Psoas muscle (tissue), 8 donors: ENCODE data around the gene B3GNT3. TPM values are rescaled to one million over a fixed set of nuclear protein-coding genes. Genes with fewer than 3 reads are reported as not detected.

ENCODE experiments used
- ATAC-seq, 4 donors: fragments of 200-7000 bp; cut with Tn5 transposase; one replicate each; pipeline ENCODE4 v1.9.1; 2020; ENCODE audit warnings: moderate library complexity in 3 of 4, mild to moderate bottlenecking in 2 of 4
- DNase-seq, 2 donors: peaks; one replicate each; pipeline ENCODE4 v3.0.0-alpha.2; 2020
- H3K27ac ChIP-seq: fragments of 200-600 bp; one replicate; pipeline ENCODE4 v1.8.0; 2022
- H3K27me3 ChIP-seq, 3 donors: fragments of 200-600 bp in 1 of 3; one replicate each; pipeline versions ENCODE4 v1.6.1 to v1.8.0; 2013 to 2022; ENCODE audit warnings: low read length in 2 of 3, mild to moderate bottlenecking in 2 of 3, moderate library complexity in 1 of 3; ENCODE audit not compliant: insufficient read depth in 3 of 3
- H3K36me3 ChIP-seq, 2 donors: fragments of 200-600 bp in 1 of 2; one replicate each; pipeline versions ENCODE4 v1.6.1 to v1.8.0; 2013 to 2022; ENCODE audit warnings: low read depth in 1 of 2, mild to moderate bottlenecking in 1 of 2, moderate library complexity in 1 of 2; ENCODE audit not compliant: insufficient read depth in 1 of 2
- H3K4me1 ChIP-seq: fragments of 200-600 bp; one replicate; pipeline ENCODE4 v1.8.0; 2022
- H3K4me3 ChIP-seq: fragments of 200-600 bp; one replicate; pipeline ENCODE4 v1.8.0; 2022; ENCODE audit warnings: mild to moderate bottlenecking
- H3K9me3 ChIP-seq: fragments of 200-600 bp; one replicate; pipeline ENCODE4 v1.8.0; 2022
- CTCF ChIP-seq: fragments of 200-600 bp; IDR thresholded peaks from one replicate; pipeline ENCODE4 v1.8.0; 2022; ENCODE audit warnings: antibody characterized with exemption
- WGBS, 3 donors: extraction: QIAGEN DNeasy Blood & Tissue Kit; methylation state at CpG; one replicate each; pipeline versions ENCODE4 v1.1.6 to v1.1.7; 2013; 5-methylcytosine and 5-hydroxymethylcytosine counted together
- intact Hi-C, 2 donors: fragments of 100-400 bp; cut with DNase I; formaldehyde crosslinking; loops; one replicate each; pipeline versions ENCODE4 v1.11.0 to v1.14.2; 2022
- polyA plus RNA-seq, 3 donors: library from polyadenylated mRNA; stranded (reverse); fragments of 200-250 nt; gene quantifications; one replicate each; pipeline ENCODE4 v1.2.3, GENCODE V29; 2013
- total RNA-seq, 4 donors: library from RNA; stranded (reverse); fragmentation: NEBNext Ultra II Directional in 2 of 4; extraction: Animal tissue kit (Norgen Biotek cat#: 25700) in 2 of 4; gene quantifications; one replicate each; pipeline versions ENCODE4 v1.2.1 to v1.2.4, GENCODE V29; 2021 to 2023
- donor health status: healthy with polysubstance abuse.
- donor health status: DM: no; HTN: no; CAD: no; lungs with moderate emphysema.
- donor health status: Bipolar disorder and iron deficiency.
- donor health status: healthy.
- donor health status: DM: yes; HTN: yes; CAD: no.
- donor health status: DM: no; HTN: no; CAD: no.
- donor health status: DM: no; HTN: no; CAD: no.
- donor health status: DM: yes; HTN: yes; CAD: no.

Gene B3GNT3
- total and polyA plus RNA-seq, 7 donors = 0.03 to 0.38 (median 0.08) TPM; not detected in 4

- Histone ChIP-seq H3K4me1 (no peaks in the 10 kb centered on the region), H3K9me3 (no peaks in the 10 kb centered on the region), H3K4me3 (no peak overlapping the region), H3K27me3 (peaks cover 0 to 56% (median 11%) of the 10 kb centered on the region in 3 donors), H3K27ac (no peak overlapping the region), H3K36me3 (no peaks in the 10 kb centered on the region)
- 66 to 69% (median 68%) methylated on average over 27 of the region's 27 CpGs for WGBS, 3 donors
- DNase-seq (no peak), ATAC-seq (no peak)
- TF ChIP-seq CTCF = no peak
- intact Hi-C loops = no loop called here
Measured at GRCh38 chr19:17834350-17835181, 39.6 kb downstream of the B3GNT3 start.

GRCh38 chr19:17835182-17836006 lies 40.5 kb downstream of the B3GNT3 start:
- no peaks in the 10 kb centered on the region for H3K4me1 ChIP-seq
- 67 to 70% (median 68%) methylated on average over 8 of the region's 8 CpGs for WGBS, 3 donors
- no peaks in the 10 kb centered on the region for H3K36me3 ChIP-seq
- no peak for ATAC-seq
- no peak for TF ChIP-seq CTCF
- no peaks in the 10 kb centered on the region for H3K9me3 ChIP-seq
- no peak for DNase-seq
- no peak overlapping the region for H3K27ac ChIP-seq
- peaks cover 0 to 56% (median 12%) of the 10 kb centered on the region in 3 donors for H3K27me3 ChIP-seq
- intact Hi-C loops = no loop called here
- no peak overlapping the region for H3K4me3 ChIP-seq

GRCh38 chr19:17836530-17836929 lies 41.6 kb downstream of the B3GNT3 start:
- no peaks in the 10 kb centered on the region for H3K36me3 ChIP-seq
- no peaks in the 10 kb centered on the region for H3K4me1 ChIP-seq
- no peak overlapping the region for H3K4me3 ChIP-seq
- DNase-seq = no peak
- intact Hi-C loops = no loop called here
- no peak for ATAC-seq
- H3K27me3 ChIP-seq = peaks cover 0 to 59% (median 14%) of the 10 kb centered on the region in 3 donors
- 64 to 71% (median 65%) methylated on average over 4 of the region's 4 CpGs for WGBS, 3 donors
- no peak for TF ChIP-seq CTCF
- no peaks in the 10 kb centered on the region for H3K9me3 ChIP-seq
- no peak overlapping the region for H3K27ac ChIP-seq

- WGBS, 3 donors = 94 to 96% (median 94%) methylated on average over 7 of the region's 7 CpGs
Measured at GRCh38 chr19:17837972-17838371, 43.0 kb downstream of the B3GNT3 start.

More at GRCh38 chr19:17837972-17838371, 43.0 kb downstream of the B3GNT3 start:
- peaks cover 0 to 54% (median 14%) of the 10 kb centered on the region in 3 donors for H3K27me3 ChIP-seq
- intact Hi-C loops = no loop called here
- no peak for TF ChIP-seq CTCF
- no peaks in the 10 kb centered on the region for H3K9me3 ChIP-seq
- ATAC-seq = no peak
- no peak for DNase-seq
- no peak overlapping the region for H3K4me3 ChIP-seq
- no peak overlapping the region for H3K27ac ChIP-seq
- no peaks in the 10 kb centered on the region for H3K4me1 ChIP-seq
- no peaks in the 10 kb centered on the region for H3K36me3 ChIP-seq
